Measurements from ENCODE around the gene PRSS38.

PRSS38 gene

GRCh38 chr1:227855687-227856086 is 40.2 kb downstream of the PRSS38 start:
- TF ChIP-seq GLI2 (tag by site-specific recombination; IDR thresholded peaks at IDR 0.05; ENCODE audit: borderline replicate concordance, low read depth) (no peak), ZNF548 (tag by site-specific recombination; IDR thresholded peaks at IDR 0.05) (no peak), ZNF366 (tag by site-specific recombination; conservative IDR thresholded peaks at IDR 0.05) (no peak), ZNF19 (tag by site-specific recombination; IDR thresholded peaks at IDR 0.05; ENCODE audit: low read depth) (no peak), FEZF1 (tag by site-specific recombination; IDR thresholded peaks at IDR 0.05) (no peak)
- no peak overlapping the region for H3K4me3 ChIP-seq (ENCODE audit: low read depth, low read length)
- H3K4me1 ChIP-seq (ENCODE audit: control insufficient read depth, insufficient read depth, low read length): no peaks in the 10 kb centered on the region
- no peaks in the 10 kb centered on the region for H3K9me3 ChIP-seq (ENCODE audit: control insufficient read depth, insufficient read depth, low read depth, low read length)
- no peak overlapping the region for H3K27ac ChIP-seq (ENCODE audit: extremely low read depth, low read depth, low read length)
- H3K36me3 ChIP-seq (ENCODE audit: control insufficient read depth in 2 of 2, insufficient read depth in 1 of 2, low read length in 2 of 2): no peaks in the 10 kb centered on the region
- ChIA-PET CTCF (no interaction called here), POLR2A (no interaction called here)

GRCh38 chr1:227856147-227856858 is 40.8 kb downstream of the PRSS38 start:
- POLR2A ChIA-PET: no interaction called here

GRCh38 chr1:227864882-227865281 is 49.4 kb downstream of the PRSS38 start:
- H3K4me1 ChIP-seq (ENCODE audit: control insufficient read depth, insufficient read depth, low read length): no peaks in the 10 kb centered on the region
- ChIA-PET POLR2A (no interaction called here), CTCF (no interaction called here)
- H3K9me3 ChIP-seq (ENCODE audit: control insufficient read depth, insufficient read depth, low read depth, low read length): no peaks in the 10 kb centered on the region
- no peaks in the 10 kb centered on the region for H3K36me3 ChIP-seq (ENCODE audit: control insufficient read depth in 2 of 2, insufficient read depth in 1 of 2, low read length in 2 of 2)
- H3K27ac ChIP-seq (ENCODE audit: extremely low read depth, low read depth, low read length): no peak overlapping the region
- TF ChIP-seq PRDM1 (tag by site-specific recombination; IDR thresholded peaks at IDR 0.05) (no peak), ZNF140 (tag by site-specific recombination; IDR thresholded peaks at IDR 0.05) (no peak), ZNF138 (tag by site-specific recombination; IDR thresholded peaks at IDR 0.05; ENCODE audit: borderline replicate concordance) (no peak), ZNF585B (tag by site-specific recombination; IDR thresholded peaks at IDR 0.05) (no peak), ZNF248 (tag by site-specific recombination; IDR thresholded peaks at IDR 0.05) (peak; percentile 97), ZNF555 (tag by site-specific recombination; conservative IDR thresholded peaks at IDR 0.05) (0 out of 2 replicates have a peak, but pooled peaks have one; percentile 1)
- no peak overlapping the region for H3K4me3 ChIP-seq (ENCODE audit: low read depth, low read length)

More at GRCh38 chr1:227856147-227856858, 40.8 kb downstream of the PRSS38 start:
- Histone ChIP-seq H3K36me3 (ENCODE audit: control insufficient read depth in 2 of 2, insufficient read depth in 1 of 2, low read length in 2 of 2) (no peaks in the 10 kb centered on the region), H3K27ac (ENCODE audit: extremely low read depth, low read depth, low read length) (no peak overlapping the region), H3K4me1 (ENCODE audit: control insufficient read depth, insufficient read depth, low read length) (no peaks in the 10 kb centered on the region), H3K4me3 (ENCODE audit: low read depth, low read length) (no peak overlapping the region), H3K9me3 (ENCODE audit: control insufficient read depth, insufficient read depth, low read depth, low read length) (no peaks in the 10 kb centered on the region)
- no peak for TF ChIP-seq GFI1B (tag by site-specific recombination; IDR thresholded peaks at IDR 0.05)
- peak; percentile 60; the same call in 1 of the 2 replicates for TF ChIP-seq ZNF10 (tag by site-specific recombination; IDR thresholded peaks at IDR 0.05)
- TF ChIP-seq ZNF626 (tag by site-specific recombination; IDR thresholded peaks at IDR 0.05): no peak
- no peak for TF ChIP-seq ZNF571 (tag by site-specific recombination; IDR thresholded peaks at IDR 0.05)
- CTCF ChIA-PET: interaction anchor here (0.5 to 1.1 kb wide), 2 partner anchors 97 to 380 kb away, joined by 3 read pairs; no protein-coding TSS in a partner anchor

- Histone ChIP-seq H3K36me3 (ENCODE audit: control insufficient read depth in 2 of 2, insufficient read depth in 1 of 2, low read length in 2 of 2) (no peaks in the 10 kb centered on the region), H3K4me1 (ENCODE audit: control insufficient read depth, insufficient read depth, low read length) (no peaks in the 10 kb centered on the region), H3K9me3 (ENCODE audit: control insufficient read depth, insufficient read depth, low read depth, low read length) (no peaks in the 10 kb centered on the region), H3K27ac (ENCODE audit: extremely low read depth, low read depth, low read length) (no peak overlapping the region), H3K4me3 (ENCODE audit: low read depth, low read length) (no peak overlapping the region)
- CTCF ChIA-PET: no interaction called here
- POLR2A ChIA-PET: interaction anchor here (0.6 kb wide), 1 partner anchor 133 kb away, joined by 5 read pairs; no protein-coding TSS in a partner anchor
- TF ChIP-seq SCRT1 (tag by site-specific recombination; IDR thresholded peaks at IDR 0.05; ENCODE audit: borderline replicate concordance): no peak
- TF ChIP-seq, protein P1, sequence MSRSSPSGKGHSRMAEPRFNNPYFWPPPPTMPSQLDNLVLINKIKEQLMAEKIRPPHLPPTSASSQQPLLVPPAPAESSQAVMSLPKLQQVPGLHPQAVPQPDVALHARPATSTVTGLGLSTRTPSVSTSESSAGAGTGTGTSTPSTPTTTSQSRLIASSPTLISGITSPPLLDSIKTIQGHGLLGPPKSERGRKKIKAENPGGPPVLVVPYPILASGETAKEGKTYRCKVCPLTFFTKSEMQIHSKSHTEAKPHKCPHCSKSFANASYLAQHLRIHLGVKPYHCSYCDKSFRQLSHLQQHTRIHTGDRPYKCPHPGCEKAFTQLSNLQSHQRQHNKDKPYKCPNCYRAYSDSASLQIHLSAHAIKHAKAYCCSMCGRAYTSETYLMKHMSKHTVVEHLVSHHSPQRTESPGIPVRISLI (tag by site-specific recombination; IDR thresholded peaks at IDR 0.05): no peak
- TF ChIP-seq, protein P2, sequence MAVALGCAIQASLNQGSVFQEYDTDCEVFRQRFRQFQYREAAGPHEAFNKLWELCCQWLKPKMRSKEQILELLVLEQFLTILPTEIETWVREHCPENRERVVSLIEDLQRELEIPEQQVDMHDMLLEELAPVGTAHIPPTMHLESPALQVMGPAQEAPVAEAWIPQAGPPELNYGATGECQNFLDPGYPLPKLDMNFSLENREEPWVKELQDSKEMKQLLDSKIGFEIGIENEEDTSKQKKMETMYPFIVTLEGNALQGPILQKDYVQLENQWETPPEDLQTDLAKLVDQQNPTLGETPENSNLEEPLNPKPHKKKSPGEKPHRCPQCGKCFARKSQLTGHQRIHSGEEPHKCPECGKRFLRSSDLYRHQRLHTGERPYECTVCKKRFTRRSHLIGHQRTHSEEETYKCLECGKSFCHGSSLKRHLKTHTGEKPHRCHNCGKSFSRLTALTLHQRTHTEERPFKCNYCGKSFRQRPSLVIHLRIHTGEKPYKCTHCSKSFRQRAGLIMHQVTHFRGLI (tag by site-specific recombination; IDR thresholded peaks at IDR 0.05): no peak
- TF ChIP-seq ZNF24 (tag by site-specific recombination; IDR thresholded peaks at IDR 0.05): no peak
- TF ChIP-seq, protein P3, sequence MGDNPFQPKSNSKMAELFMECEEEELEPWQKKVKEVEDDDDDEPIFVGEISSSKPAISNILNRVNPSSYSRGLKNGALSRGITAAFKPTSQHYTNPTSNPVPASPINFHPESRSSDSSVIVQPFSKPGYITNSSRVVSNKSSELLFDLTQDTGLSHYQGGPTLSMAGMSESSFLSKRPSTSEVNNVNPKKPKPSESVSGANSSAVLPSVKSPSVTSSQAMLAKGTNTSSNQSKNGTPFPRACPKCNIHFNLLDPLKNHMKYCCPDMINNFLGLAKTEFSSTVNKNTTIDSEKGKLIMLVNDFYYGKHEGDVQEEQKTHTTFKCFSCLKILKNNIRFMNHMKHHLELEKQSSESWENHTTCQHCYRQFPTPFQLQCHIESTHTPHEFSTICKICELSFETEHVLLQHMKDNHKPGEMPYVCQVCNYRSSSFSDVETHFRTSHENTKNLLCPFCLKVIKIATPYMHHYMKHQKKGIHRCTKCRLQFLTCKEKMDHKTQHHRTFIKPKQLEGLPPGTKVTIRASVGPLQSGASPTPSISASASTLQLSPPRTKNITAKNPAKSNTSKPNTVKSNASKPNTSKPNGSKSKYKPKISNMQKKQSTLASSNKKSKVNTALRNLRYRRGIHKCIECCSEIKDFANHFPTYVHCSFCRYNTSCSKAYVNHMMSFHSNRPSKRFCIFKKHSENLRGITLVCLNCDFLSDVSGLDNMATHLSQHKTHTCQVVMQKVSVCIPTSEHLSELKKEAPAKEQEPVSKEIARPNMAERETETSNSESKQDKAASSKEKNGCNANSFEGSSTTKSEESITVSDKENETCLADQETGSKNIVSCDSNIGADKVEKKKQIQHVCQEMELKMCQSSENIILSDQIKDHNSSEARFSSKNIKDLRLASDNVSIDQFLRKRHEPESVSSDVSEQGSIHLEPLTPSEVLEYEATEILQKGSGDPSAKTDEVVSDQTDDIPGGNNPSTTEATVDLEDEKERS (tag by site-specific recombination; IDR thresholded peaks at IDR 0.05): no peak
- TF ChIP-seq ZNF701 (tag by site-specific recombination; IDR thresholded peaks at IDR 0.05): no peak
- no peak for TF ChIP-seq ZNF341 (tag by site-specific recombination; IDR thresholded peaks at IDR 0.05; ENCODE audit: low read depth)
Measured at GRCh38 chr1:227869279-227869842, 53.9 kb downstream of the PRSS38 start.
